ENCODE results near the gene TSPAN18. TPM values are rescaled to one million over a fixed set of nuclear protein-coding genes. Genes with fewer than 3 reads are reported as not detected.

The TSPAN18 gene
- total RNA-seq, 6 donors from 2014 or later, result 8.2 to 48.6 (median 17.5) TPM

GRCh38 chr11:44893308-44893822 lies 166.6 kb downstream of the TSPAN18 start:
- Histone ChIP-seq H3K36me3 (peaks cover 0 to 1% (median 0%) of the 10 kb centered on the region in 4 donors), H3K9me3 (peaks cover 0 to under 1% (median 0%) of the 10 kb centered on the region in 4 donors), H3K4me3 (no peak overlapping the region), H3K27ac (peak overlapping the region in 1 of 4 donors; percentile 34), H3K27me3 (no peaks in the 10 kb centered on the region), H3K4me1 (peaks cover 0 to 9% (median 4%) of the 10 kb centered on the region in 4 donors)
- no peak for TF ChIP-seq POLR2A (IDR thresholded peaks at IDR 0.05)
- 62 to 77% methylated on average over 8 to 10 of the region's 10 CpGs for WGBS, 2 donors
- ATAC-seq (ENCODE audit: low FRiP score in 2 of 2) (peak in 1 of 2 donors; percentile 79), DNase-seq (no peak)

- peak; percentile 58 to 89 for ATAC-seq (ENCODE audit: low FRiP score in 2 of 2)
- DNase-seq, result peak; percentile 36 to 85
- WGBS, 2 donors, result 38 to 61% methylated on average over 17 to 21 of the region's 21 CpGs
Measured at GRCh38 chr11:44893846-44894617, 167.3 kb downstream of the TSPAN18 start.

GRCh38 chr11:44899959-44900358 lies 173.2 kb downstream of the TSPAN18 start:
- ATAC-seq (ENCODE audit: low FRiP score in 2 of 2) (no peak), DNase-seq (no peak)
- Histone ChIP-seq H3K4me3 (no peak overlapping the region), H3K36me3 (peaks cover 0 to 3% (median 0%) of the 10 kb centered on the region in 4 donors), H3K4me1 (no peaks in the 10 kb centered on the region), H3K27me3 (no peaks in the 10 kb centered on the region), H3K27ac (no peak overlapping the region), H3K9me3 (peaks cover 0 to 7% (median 0%) of the 10 kb centered on the region in 4 donors)
- TF ChIP-seq EP300 (IDR thresholded peaks at IDR 0.05), result no peak
- no peak for TF ChIP-seq POLR2A (IDR thresholded peaks at IDR 0.05)
- no peak for TF ChIP-seq POLR2AphosphoS5 (IDR thresholded peaks at IDR 0.05)
- no peak for TF ChIP-seq CTCF (IDR thresholded peaks at IDR 0.05)
- 85 to 88% methylated on average over 3 of the region's 3 CpGs for WGBS, 2 donors

More at GRCh38 chr11:44893846-44894617, 167.3 kb downstream of the TSPAN18 start:
- Histone ChIP-seq H3K36me3 (peaks cover 0 to 3% (median 0%) of the 10 kb centered on the region in 4 donors), H3K27me3 (no peaks in the 10 kb centered on the region), H3K27ac (peak overlapping the region in 1 of 4 donors; percentile 34), H3K4me1 (peaks cover 0 to 9% (median 4%) of the 10 kb centered on the region in 4 donors), H3K4me3 (no peak overlapping the region), H3K9me3 (peaks cover 0 to 7% (median 0%) of the 10 kb centered on the region in 4 donors)
- peak; percentile 63 to 82 (median 72) for TF ChIP-seq CTCF (IDR thresholded peaks at IDR 0.05)
- TF ChIP-seq POLR2AphosphoS5 (IDR thresholded peaks at IDR 0.05), result no peak

- TF ChIP-seq POLR2AphosphoS5 (IDR thresholded peaks at IDR 0.05), result no peak
- no peak for TF ChIP-seq CTCF (IDR thresholded peaks at IDR 0.05)
- no peak for TF ChIP-seq POLR2A (IDR thresholded peaks at IDR 0.05)
- no peak for TF ChIP-seq EP300 (IDR thresholded peaks at IDR 0.05)
Measured at GRCh38 chr11:44901120-44901633, 174.4 kb downstream of the TSPAN18 start.

GRCh38 chr11:44901786-44902185 lies 175.0 kb downstream of the TSPAN18 start:
- Histone ChIP-seq H3K9me3 (peaks cover 0 to 7% (median 0%) of the 10 kb centered on the region in 4 donors), H3K27ac (no peak overlapping the region), H3K4me3 (no peak overlapping the region), H3K36me3 (peaks cover 0 to 3% (median 0%) of the 10 kb centered on the region in 4 donors), H3K4me1 (no peaks in the 10 kb centered on the region), H3K27me3 (no peaks in the 10 kb centered on the region)
- DNase-seq, result no peak
- no peak for ATAC-seq (ENCODE audit: low FRiP score in 2 of 2)
- 83 to 89% methylated on average over 5 of the region's 5 CpGs for WGBS, 2 donors
- TF ChIP-seq EP300 (IDR thresholded peaks at IDR 0.05) (no peak), POLR2AphosphoS5 (IDR thresholded peaks at IDR 0.05) (no peak), POLR2A (IDR thresholded peaks at IDR 0.05) (no peak)

More at GRCh38 chr11:44901120-44901633, 174.4 kb downstream of the TSPAN18 start:
- Histone ChIP-seq H3K9me3 (peaks cover 0 to 7% (median 0%) of the 10 kb centered on the region in 4 donors), H3K36me3 (peaks cover 0 to 3% (median 0%) of the 10 kb centered on the region in 4 donors), H3K27ac (no peak overlapping the region), H3K4me1 (no peaks in the 10 kb centered on the region), H3K27me3 (no peaks in the 10 kb centered on the region), H3K4me3 (no peak overlapping the region)
- DNase-seq, result no peak
- ATAC-seq (ENCODE audit: low FRiP score in 2 of 2), result no peak
- 86 to 87% methylated on average over 6 to 7 of the region's 7 CpGs for WGBS, 2 donors
